Dendritic cell treated with granulocyte-macrophage colony-stimulating factor and Interleukin-4, amounts not matched to agents 40 ng/mL and 50 ng/mL, for 4 days (primary cell): Measurements from ENCODE around the gene DYNC1I2.
A peak's percentile ranks its signal among the peaks of the same experiment; 100 is the strongest.
"Not testable (repeated sequence)": the region's sequence is repeated elsewhere in the genome, so short reads cannot be mapped to it uniquely, and the experiment has no call there.

ENCODE experiments used
- H3K27ac Mint-ChIP-seq: one replicate; pipeline ENCODE4 v1.8.0; 2022; ENCODE audit warnings: mild to moderate bottlenecking, mixed read lengths
- H3K27me3 Mint-ChIP-seq: one replicate; pipeline ENCODE4 v1.8.0; 2022; ENCODE audit warnings: mild to moderate bottlenecking, mixed read lengths
- H3K36me3 Mint-ChIP-seq: one replicate; pipeline ENCODE4 v1.8.0; 2022; ENCODE audit warnings: low read depth, mixed read lengths
- H3K4me1 Mint-ChIP-seq: one replicate; pipeline ENCODE4 v1.8.0; 2022; ENCODE audit warnings: low read depth, mixed read lengths
- H3K4me3 Mint-ChIP-seq: one replicate; pipeline ENCODE4 v1.8.0; 2022; ENCODE audit warnings: mild to moderate bottlenecking, moderate library complexity, mixed read lengths
- H3K9me3 Mint-ChIP-seq: one replicate; pipeline ENCODE4 v1.8.0; 2022; ENCODE audit warnings: mixed read lengths
- intact Hi-C: fragments of 100-400 bp; cut with micrococcal nuclease; formaldehyde crosslinking; loops from one replicate; pipeline ENCODE4 v1.15.0; 2022

DYNC1I2 gene

DNA sequence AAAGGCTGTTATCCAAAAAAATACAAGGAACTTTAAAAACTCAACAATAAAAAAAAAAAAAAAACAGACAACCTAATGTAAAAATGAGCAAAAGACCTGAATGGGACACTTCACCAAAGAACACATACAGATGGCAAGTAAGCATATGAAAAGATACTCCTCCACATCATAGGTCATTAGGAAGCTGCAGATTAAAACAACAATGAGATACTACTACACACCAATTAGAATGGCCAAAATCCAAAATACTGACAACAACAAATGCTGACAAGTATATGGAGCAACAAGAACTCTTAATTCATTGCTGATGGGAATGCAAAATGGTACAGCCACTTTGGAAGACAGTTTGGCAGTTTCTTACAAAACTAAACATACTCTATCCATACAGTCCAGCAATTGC lies 84.2 kb downstream of the DYNC1I2 start:
- H3K9me3 Mint-ChIP-seq: peaks cover 24% of the 10 kb centered on the region
- intact Hi-C loops: no loop called here
- no peaks in the 10 kb centered on the region for H3K27me3 Mint-ChIP-seq
- no peak overlapping the region for H3K27ac Mint-ChIP-seq
- H3K4me1 Mint-ChIP-seq: no peaks in the 10 kb centered on the region
- H3K4me3 Mint-ChIP-seq: no peak overlapping the region
- peaks cover 6% of the 10 kb centered on the region for H3K36me3 Mint-ChIP-seq

DNA sequence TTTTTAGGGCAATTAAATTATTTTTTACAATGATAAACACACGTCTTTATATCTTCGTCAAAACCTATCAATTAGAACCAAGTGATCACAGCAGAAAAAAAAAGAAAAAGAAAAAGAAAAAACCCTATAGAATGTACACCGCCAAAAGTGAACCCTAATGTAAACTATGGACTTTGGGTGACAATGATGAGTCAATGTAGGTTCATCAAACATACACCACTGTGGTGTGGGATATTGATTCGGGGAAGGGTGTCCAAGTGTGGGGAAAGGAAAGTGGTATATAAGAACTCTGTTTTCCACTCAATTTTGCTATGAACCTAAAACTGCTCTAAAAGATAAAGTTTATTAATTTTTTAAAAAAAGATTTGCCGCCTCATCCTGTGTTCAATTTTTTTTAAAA lies 85.1 kb downstream of the DYNC1I2 start:
- Mint-ChIP-seq H3K9me3 (peaks cover 24% of the 10 kb centered on the region), H3K4me3 (no peak overlapping the region), H3K27ac (no peak overlapping the region), H3K27me3 (no peaks in the 10 kb centered on the region), H3K36me3 (no peaks in the 10 kb centered on the region), H3K4me1 (no peaks in the 10 kb centered on the region)
- intact Hi-C loops: no loop called here

DNA sequence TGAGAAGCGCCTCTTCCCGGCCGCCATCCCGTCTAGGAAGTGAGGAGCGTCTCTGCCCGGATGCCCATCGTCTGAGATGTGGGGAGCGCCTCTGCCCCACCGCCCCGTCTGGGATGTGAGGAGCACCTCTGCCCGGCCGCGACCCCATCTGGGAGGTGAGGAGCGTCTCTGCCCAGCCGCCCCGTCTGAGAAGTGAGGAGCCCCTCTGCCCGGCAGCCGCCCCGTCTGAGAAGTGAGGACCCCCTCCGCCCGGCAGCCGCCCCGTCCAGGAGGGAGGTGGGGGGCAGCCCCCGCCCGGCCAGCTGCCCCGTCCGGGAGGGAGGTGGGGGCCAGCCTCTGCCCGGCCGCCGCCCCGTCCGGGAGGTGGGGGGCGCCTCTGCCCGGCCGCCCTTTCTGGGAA lies 87.3 kb downstream of the DYNC1I2 start:
- H3K27me3 Mint-ChIP-seq, H3K4me3 Mint-ChIP-seq, H3K27ac Mint-ChIP-seq, H3K4me1 Mint-ChIP-seq, intact Hi-C loops, H3K36me3 Mint-ChIP-seq: not testable (repeated sequence)
- H3K9me3 Mint-ChIP-seq: peaks cover 34% of the 10 kb centered on the region

DNA sequence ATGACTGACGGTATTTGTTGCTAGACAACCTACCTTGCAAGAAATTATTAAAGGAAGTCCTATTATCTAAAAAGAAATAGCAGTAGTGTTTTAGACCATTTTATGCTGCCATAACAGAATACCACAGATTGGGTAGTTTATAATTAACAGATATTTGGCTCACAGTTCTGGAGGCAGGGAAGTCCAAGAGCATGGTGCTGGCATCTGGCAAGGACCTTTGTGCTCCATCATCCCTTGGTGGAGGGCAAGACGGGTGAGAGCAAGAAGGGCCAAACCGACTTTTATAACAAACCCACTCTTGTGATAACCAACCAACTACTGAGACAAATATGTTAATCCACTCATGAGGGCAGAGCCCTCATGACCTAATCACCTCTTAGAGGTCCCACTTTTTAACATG lies 91.2 kb downstream of the DYNC1I2 start:
- intact Hi-C loops: no loop called here
- no peak overlapping the region for H3K27ac Mint-ChIP-seq
- peaks cover 7% of the 10 kb centered on the region for H3K36me3 Mint-ChIP-seq
- H3K27me3 Mint-ChIP-seq: no peaks in the 10 kb centered on the region
- peaks cover 18% of the 10 kb centered on the region for H3K9me3 Mint-ChIP-seq
- H3K4me1 Mint-ChIP-seq: no peaks in the 10 kb centered on the region
- H3K4me3 Mint-ChIP-seq: no peak overlapping the region

DNA sequence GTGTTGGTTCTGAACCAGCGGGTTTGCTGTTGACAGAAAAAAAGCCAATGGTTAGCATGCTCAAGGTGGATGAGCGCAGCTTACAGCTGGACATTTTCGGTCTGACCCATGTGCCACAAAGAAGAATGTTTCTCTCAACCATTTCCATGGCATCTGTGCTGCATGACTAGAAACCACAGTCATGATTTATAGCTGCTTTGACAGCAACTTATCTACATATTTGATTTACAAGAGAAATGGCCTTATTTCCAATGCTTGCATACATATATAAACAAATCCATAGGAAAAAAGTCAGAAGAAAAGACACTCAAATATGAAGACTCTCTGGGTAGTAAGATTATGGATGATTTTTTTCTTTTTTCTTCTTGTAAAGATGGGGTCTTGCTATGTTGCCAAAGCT lies 98.2 kb downstream of the DYNC1I2 start:
- intact Hi-C loops: no loop called here
- no peaks in the 10 kb centered on the region for H3K27me3 Mint-ChIP-seq
- H3K4me1 Mint-ChIP-seq: peaks cover 20% of the 10 kb centered on the region
- no peak overlapping the region for H3K4me3 Mint-ChIP-seq
- no peak overlapping the region for H3K27ac Mint-ChIP-seq
- peaks cover 38% of the 10 kb centered on the region for H3K36me3 Mint-ChIP-seq
- H3K9me3 Mint-ChIP-seq: no peaks in the 10 kb centered on the region

DNA sequence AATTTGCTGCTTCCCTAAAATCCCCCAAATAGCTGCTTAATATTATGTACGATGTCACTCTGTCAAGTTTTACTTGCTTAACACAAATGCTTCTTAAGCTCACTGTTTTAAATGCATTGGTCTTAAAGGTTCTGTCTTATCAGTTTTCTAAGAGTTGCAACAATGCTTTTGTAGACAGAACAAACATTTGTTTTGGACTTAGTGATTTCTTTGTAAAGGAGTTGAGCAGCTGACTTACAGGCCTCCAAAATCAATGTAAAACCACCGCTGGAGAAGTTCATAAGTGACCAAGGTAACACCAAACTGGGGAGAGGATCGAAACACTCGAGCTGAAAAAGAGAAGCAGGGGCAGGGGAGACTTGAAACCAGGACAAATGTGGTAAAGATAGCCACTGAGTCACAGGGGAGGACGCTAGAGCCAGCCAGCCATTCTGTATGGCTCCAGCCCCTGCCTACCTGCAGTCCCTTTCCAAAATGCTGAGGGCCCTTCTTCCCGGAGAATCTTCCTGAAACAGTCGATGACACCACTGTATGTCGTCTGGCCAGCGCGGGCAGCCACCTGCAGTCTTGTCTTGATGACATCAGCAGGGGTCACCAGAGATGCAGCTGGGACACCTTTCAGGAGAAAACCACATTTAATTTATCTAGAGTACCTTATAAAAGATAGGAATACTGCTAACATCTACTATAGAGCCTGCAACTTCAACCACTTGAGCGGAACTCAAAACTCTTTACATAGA lies 100.2 kb downstream of the DYNC1I2 start:
- Mint-ChIP-seq H3K4me3 (no peak overlapping the region), H3K27me3 (no peaks in the 10 kb centered on the region), H3K36me3 (peaks cover 58% of the 10 kb centered on the region), H3K9me3 (no peaks in the 10 kb centered on the region), H3K4me1 (peaks cover 20% of the 10 kb centered on the region), H3K27ac (peak overlapping the region; percentile 30)
- intact Hi-C loops: no loop called here

DNA sequence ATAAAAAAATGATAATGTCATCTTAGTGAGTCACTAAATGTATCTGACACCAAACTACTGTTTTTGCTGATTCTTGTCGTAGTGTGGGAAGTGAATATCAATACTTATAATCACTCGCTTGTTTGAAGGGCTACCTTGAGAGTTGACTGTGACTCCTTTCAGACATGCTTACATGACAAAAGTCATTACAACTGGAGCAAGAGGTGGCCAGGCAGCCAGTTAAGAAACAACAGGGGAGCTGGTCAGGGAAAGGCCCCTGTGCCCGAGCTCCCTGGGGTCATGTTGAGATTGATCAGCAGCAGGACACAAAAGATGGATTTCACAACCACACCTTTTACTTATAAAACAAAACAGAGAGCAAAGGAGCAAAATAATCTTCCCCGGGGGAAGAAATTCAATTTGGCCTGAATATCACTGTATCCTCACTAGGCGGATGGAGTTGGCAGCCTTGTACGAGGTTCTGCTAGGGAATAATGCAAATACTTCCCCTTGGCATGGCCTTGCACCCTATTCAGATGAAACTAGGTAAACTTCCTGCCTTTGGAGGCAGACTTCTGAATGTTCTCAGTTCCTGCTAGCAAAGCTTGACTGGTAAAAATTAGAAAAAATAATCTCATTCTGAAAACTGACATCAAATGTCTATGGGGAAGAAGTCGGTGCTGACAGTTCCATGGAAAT lies 101.2 kb downstream of the DYNC1I2 start:
- Mint-ChIP-seq H3K4me1 (peaks cover 20% of the 10 kb centered on the region), H3K27me3 (no peaks in the 10 kb centered on the region), H3K9me3 (no peaks in the 10 kb centered on the region), H3K36me3 (peaks cover 68% of the 10 kb centered on the region), H3K27ac (peak overlapping the region; percentile 30), H3K4me3 (no peak overlapping the region)
- intact Hi-C loops: no loop called here

DNA sequence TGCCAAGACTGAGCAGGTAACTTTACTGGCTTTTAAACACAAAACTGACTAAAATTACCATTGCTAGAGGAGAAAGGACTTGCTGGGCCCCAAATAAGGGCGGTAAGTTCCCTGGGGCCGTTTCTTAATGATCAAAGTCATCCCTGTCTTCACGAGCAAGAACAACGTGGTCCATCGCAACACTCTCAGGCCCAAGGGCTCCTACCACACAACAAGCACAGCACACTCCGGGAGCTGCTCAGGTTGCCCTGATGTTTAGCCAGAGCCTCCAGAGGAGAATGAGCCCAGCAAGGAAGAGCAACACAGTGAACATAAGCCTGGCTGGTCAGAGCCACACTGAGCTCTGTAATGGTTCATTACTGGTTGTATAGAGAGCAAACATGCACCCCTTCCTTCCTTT lies 102.7 kb downstream of the DYNC1I2 start:
- intact Hi-C loops: no loop called here
- Mint-ChIP-seq H3K27me3 (no peaks in the 10 kb centered on the region), H3K4me3 (no peak overlapping the region), H3K36me3 (peaks cover 60% of the 10 kb centered on the region), H3K4me1 (peaks cover 31% of the 10 kb centered on the region), H3K27ac (no peak overlapping the region), H3K9me3 (no peaks in the 10 kb centered on the region)

DNA sequence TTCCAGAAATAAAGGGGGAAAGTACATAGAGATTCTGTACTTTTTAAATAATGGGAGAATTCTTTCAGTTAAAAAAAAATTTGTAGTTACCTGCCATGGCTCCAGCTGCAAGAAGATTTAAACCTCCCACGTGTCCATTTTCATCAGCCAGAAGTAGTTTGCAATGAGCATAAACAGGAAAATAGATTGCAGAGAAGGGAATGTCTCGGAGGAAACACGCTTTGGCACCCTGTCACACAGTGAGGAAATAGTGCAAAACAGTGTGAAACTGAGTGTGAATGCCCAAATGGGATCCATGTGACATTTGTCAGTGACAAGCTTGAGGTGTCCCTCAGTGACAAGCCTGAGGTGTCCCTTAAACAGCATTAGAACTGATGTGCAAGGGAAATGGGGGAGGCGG lies 104.1 kb downstream of the DYNC1I2 start:
- H3K27me3 Mint-ChIP-seq: no peaks in the 10 kb centered on the region
- peaks cover 35% of the 10 kb centered on the region for H3K4me1 Mint-ChIP-seq
- H3K4me3 Mint-ChIP-seq: no peak overlapping the region
- intact Hi-C loops: no loop called here
- H3K27ac Mint-ChIP-seq: no peak overlapping the region
- no peaks in the 10 kb centered on the region for H3K9me3 Mint-ChIP-seq
- H3K36me3 Mint-ChIP-seq: peaks cover 50% of the 10 kb centered on the region

DNA sequence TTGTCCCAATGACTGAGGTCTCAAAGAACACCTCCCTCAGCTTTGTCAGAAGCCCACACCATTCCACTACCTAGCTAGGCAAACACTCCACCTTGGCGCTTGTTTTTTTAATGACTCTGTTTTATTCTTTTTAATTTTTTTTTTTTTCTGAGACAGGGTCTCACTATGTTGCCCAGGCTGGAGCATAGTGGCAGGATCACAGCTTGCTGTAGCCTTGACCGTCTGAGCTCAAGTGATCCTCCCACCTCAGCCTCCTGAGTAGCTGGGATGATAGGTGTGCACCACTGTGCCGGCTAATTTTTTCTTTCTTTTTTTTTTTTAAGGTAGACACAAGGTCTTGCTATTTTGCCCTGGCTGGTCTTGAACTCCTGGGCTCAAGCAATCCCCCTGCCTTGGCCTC lies 104.9 kb downstream of the DYNC1I2 start:
- peaks cover 46% of the 10 kb centered on the region for H3K36me3 Mint-ChIP-seq

DNA sequence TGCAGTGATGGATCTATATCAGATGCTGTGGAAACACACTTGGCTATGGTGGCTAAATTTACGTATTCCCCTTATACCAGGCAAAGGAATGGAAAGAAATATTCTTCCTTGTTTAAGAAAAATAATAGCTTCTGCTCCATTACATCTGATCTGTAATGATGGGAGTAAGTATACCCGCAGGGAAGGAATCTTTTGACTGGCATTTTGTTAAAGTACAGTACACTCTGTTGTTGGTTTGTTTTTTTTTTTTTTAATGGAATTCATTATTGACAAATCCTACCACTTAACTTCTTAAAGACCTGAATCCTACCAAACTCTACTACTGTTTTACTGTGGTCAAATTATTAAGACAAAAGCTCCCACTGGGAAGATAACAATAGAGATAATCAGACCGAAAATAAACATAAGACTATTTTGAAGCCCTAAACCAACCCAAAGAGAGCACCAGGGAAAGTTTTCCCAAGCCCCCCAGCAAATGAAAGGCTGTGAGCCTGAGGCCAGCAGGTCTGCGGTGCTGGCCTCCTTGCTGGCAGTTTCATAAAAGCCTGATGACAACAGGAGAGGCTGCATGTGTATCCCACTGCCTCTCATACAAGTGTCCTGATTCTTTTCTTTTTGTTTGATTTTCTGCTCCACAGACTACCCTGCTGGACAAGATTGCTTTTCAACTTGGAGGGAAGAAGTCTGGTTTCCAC lies 105.8 kb downstream of the DYNC1I2 start:
- Mint-ChIP-seq H3K9me3 (no peaks in the 10 kb centered on the region), H3K4me1 (peaks cover 30% of the 10 kb centered on the region), H3K36me3 (peaks cover 40% of the 10 kb centered on the region), H3K4me3 (no peak overlapping the region), H3K27ac (no peak overlapping the region), H3K27me3 (no peaks in the 10 kb centered on the region)
- intact Hi-C loops: no loop called here

More for the DNA sequence above, 104.9 kb downstream of the DYNC1I2 start:
- intact Hi-C loops: no loop called here
- Mint-ChIP-seq H3K9me3 (no peaks in the 10 kb centered on the region), H3K27ac (no peak overlapping the region), H3K27me3 (no peaks in the 10 kb centered on the region), H3K4me1 (peaks cover 34% of the 10 kb centered on the region), H3K4me3 (no peak overlapping the region)

DNA sequence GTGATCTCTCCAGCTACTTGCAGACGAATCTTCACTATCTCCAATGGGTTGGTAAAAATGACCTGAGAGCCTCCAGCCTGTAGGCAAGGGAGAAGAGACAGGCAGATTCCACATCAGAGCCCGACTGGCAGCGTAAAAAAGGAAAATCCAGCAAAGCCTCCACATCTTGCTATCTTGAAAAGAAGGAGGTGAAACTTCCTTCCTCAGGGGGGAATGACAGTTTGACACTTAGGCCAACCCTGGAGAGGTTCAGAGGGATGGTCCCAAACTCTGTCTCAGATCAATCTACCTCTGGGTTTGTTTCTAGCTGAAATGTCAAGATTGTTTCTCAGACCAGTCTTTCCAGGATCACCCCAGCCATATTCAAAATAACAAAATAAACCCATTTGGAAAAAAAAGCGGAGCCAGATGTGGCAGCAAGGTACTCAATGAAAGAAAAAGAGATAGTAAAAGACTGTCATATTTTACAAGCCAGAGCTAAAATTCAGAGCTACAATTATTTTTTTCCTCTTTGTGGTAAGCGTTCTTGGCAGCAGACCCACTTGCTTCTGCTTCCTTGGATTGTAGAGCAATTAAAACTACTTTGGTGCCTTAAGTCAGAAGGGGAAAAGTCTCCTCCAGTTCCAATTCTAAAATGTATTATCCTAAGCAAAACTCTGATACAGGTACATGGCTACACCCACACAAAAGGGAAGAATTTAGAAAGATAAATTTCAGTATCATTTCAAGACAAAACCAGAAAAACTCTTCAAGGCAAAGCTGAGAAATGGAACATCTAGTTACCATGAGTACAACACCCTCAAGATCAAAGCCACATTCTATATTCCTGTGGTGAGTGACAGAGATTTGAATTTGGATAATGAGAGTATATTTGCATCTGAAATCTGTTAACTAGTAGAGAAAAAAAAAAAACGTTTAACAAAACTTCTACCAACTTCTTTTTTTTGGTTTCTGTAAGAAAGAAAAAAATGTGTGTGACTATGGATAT lies 106.7 kb downstream of the DYNC1I2 start:
- H3K4me3 Mint-ChIP-seq: no peak overlapping the region
- no peak overlapping the region for H3K27ac Mint-ChIP-seq
- intact Hi-C loops: no loop called here
- H3K9me3 Mint-ChIP-seq: no peaks in the 10 kb centered on the region
- H3K27me3 Mint-ChIP-seq: no peaks in the 10 kb centered on the region
- H3K4me1 Mint-ChIP-seq: peaks cover 31% of the 10 kb centered on the region
- H3K36me3 Mint-ChIP-seq: peaks cover 40% of the 10 kb centered on the region

DNA sequence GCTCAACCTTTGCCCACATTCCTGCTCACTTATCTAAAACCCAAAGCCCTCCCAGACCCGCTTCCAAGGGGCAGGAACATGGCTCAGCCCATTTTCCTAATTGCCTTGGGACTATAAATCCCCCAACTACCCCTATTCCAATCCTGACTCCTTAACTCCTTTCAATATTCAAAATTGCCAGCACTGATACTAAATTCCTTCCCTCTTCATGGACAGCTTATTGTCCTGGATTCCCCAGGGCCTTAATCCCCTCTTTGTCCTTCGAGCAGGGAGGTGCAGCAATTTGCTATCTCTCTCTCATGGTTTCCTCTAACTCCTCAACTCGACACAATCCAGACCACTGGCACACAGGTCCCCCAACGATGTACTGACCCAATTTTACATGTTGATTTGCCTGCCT lies 107.6 kb downstream of the DYNC1I2 start:
- intact Hi-C loops: no loop called here
- Mint-ChIP-seq H3K4me1 (peaks cover 31% of the 10 kb centered on the region), H3K9me3 (no peaks in the 10 kb centered on the region), H3K27ac (no peak overlapping the region), H3K4me3 (no peak overlapping the region), H3K27me3 (no peaks in the 10 kb centered on the region), H3K36me3 (peaks cover 38% of the 10 kb centered on the region)
